ENCODE results near the gene MYLK4. TPM values are rescaled to one million over a fixed set of nuclear protein-coding genes. Genes with fewer than 3 reads are reported as not detected.

Gene MYLK4
- total and polyA plus RNA-seq, 2 of the 13 experiments (the other 11 are each of a cell fraction or from before 2014, with no cell fraction given): 0.26 to 0.29 TPM

- TF ChIP-seq STAG1 (CRISPR knock-in tag; IDR thresholded peaks at IDR 0.05): 0 out of 2 replicates have a peak, but pooled peaks have one; percentile 18
Observed at GRCh38 chr6:2760882-2761842, 10.4 kb upstream of the MYLK4 start (continued).

GRCh38 chr6:2758980-2759379, 8.3 kb upstream of the MYLK4 start:
- Histone ChIP-seq H3K4me3 (replicated peaks in 1 of 3; ENCODE audit: insufficient read depth in 1 of 3, low read depth in 2 of 3, low read length in 3 of 3) (no peak overlapping the region), H3K4me1 (ENCODE audit: insufficient read depth, low read length) (peaks cover 21% of the 10 kb centered on the region), H3K36me3 (replicated peaks in 1 of 2; ENCODE audit: control insufficient read depth in 1 of 2, insufficient read depth in 2 of 2, low read length in 2 of 2) (no peaks in the 10 kb centered on the region), H3K27ac (ENCODE audit: extremely low read length, insufficient read depth, low read length) (no peak overlapping the region), H3K27me3 (ENCODE audit: control insufficient read depth in 1 of 2, insufficient read depth in 2 of 2, low read length in 2 of 2) (no peaks in the 10 kb centered on the region), H3K9ac (ENCODE audit: insufficient read depth, low read depth, low read length) (no peak overlapping the region), H3K4me2 (ENCODE audit: low read depth, low read length) (no peak overlapping the region), H3K9me3 (ENCODE audit: low read length) (no peaks in the 10 kb centered on the region), H3K79me2 (ENCODE audit: insufficient read depth, low read length) (no peaks in the 10 kb centered on the region), H2AFZ (ENCODE audit: low read length) (no peak overlapping the region), H4K20me1 (ENCODE audit: insufficient read depth, low read length) (no peaks in the 10 kb centered on the region)
- no TSS peak for BruUV-seq (replicated peaks)
- POLR2A ChIA-PET: no interaction called here
- 38% methylated on average over 3 of the region's 3 CpGs for WGBS (ENCODE audit: low lambda C conversion rate)
- DNase-seq (ENCODE audit: low spot score) (no peak), ATAC-seq (no peak), FAIRE-seq (no peak)
- intact Hi-C loops (cut with micrococcal nuclease; ENCODE audit: unreplicated experiment) (no loop called here), in situ Hi-C loops (cut with HindIII; ENCODE audit: extremely low pct_ligation_motif_present, low pct_unique_long_range_greater_than_20kb) (no loop called here)
- CTCF ChIA-PET (ENCODE audit: low intra/inter-chr PET ratio, low total read pairs): no interaction called here
- TF ChIP-seq AGO1 (IDR thresholded peaks at IDR 0.05; ENCODE audit: low read depth, low read length, poor library complexity, severe bottlenecking) (no peak), ZNF335 (CRISPR knock-in tag; IDR thresholded peaks at IDR 0.05) (no peak), MLLT10 (CRISPR knock-in tag; IDR thresholded peaks at IDR 0.05) (no peak), ZFP37 (CRISPR knock-in tag; IDR thresholded peaks at IDR 0.05; ENCODE audit: borderline replicate concordance) (no peak), MTF1 (CRISPR knock-in tag; IDR thresholded peaks at IDR 0.05) (no peak), FOSL2 (CRISPR knock-in tag; IDR thresholded peaks at IDR 0.05) (no peak), ARID5B (CRISPR knock-in tag; IDR thresholded peaks at IDR 0.05) (no peak), FOXP4 (CRISPR knock-in tag; IDR thresholded peaks at IDR 0.05) (no peak), ZNF644 (CRISPR knock-in tag; IDR thresholded peaks at IDR 0.05; ENCODE audit: low read depth) (no peak), TBX3 (IDR thresholded peaks at IDR 0.05; ENCODE audit: borderline replicate concordance) (no peak)

All from HepG2 (cell line).